Gastroesophageal sphincter (tissue), 4 donors: Measurements from ENCODE around the gene MYLK. TPM values are rescaled to one million over a fixed set of nuclear protein-coding genes. Genes with fewer than 3 reads are reported as not detected.

Experiments used
- ATAC-seq: fragments of 150-250 bp; one replicate; pipeline ENCODE4 v1.9.1; 2016; ENCODE audit warnings: mild to moderate bottlenecking, moderate library complexity
- H3K27ac ChIP-seq, 4 donors: fragments of 200-600 bp; sonication (generic) in 3 of 4; 1 replicate in 3 of 4; 2 replicates in 1 of 4; pipeline ENCODE4 v1.5.1; 2016 to 2019
- H3K27me3 ChIP-seq: fragments of 200-600 bp; sonication (generic); one replicate; pipeline ENCODE4 v1.5.1; 2019
- H3K36me3 ChIP-seq, 2 donors: fragments of 200-600 bp; sonication (generic); one replicate each; pipeline ENCODE4 v1.5.1; 2019; ENCODE audit warnings: control low read depth in 1 of 2
- H3K4me1 ChIP-seq, 3 donors: fragments of 200-600 bp; sonication (generic); 1 replicate in 2 of 3; 2 replicates in 1 of 3; pipeline ENCODE4 v1.5.1; 2016 to 2019; ENCODE audit warnings: control low read depth in 2 of 3
- H3K4me3 ChIP-seq, 2 donors: fragments of 200-600 bp; sonication (generic); one replicate each; pipeline ENCODE4 v1.5.1; 2019; ENCODE audit warnings: mild to moderate bottlenecking in 1 of 2, moderate library complexity in 1 of 2
- H3K9me3 ChIP-seq, 3 donors: fragments of 200-600 bp; sonication (generic); one replicate each; pipeline ENCODE4 v1.5.1; 2017 to 2019; ENCODE audit warnings: control low read depth in 2 of 3
- CTCF ChIP-seq, 4 experiments: fragments of 200-600 bp in 2 of 4; fragments of 450-650 bp in 2 of 4; sonication (generic) in 1 of 4; IDR thresholded peaks; one replicate each; pipeline ENCODE4 v1.5.1; 2017 to 2019; ENCODE audit warnings: antibody characterized with exemption in 4 of 4, mild to moderate bottlenecking in 2 of 4, moderate library complexity in 2 of 4
- EP300 ChIP-seq: sonication (generic); formaldehyde crosslinking; IDR thresholded peaks from one replicate; pipeline ENCODE4 v1.6.1; 2017; ENCODE audit warnings: antibody characterized with exemption, mild to moderate bottlenecking
- POLR2A ChIP-seq, 2 donors: fragments of 450-650 bp; IDR thresholded peaks; one replicate each; pipeline ENCODE4 v1.6.1; 2017; ENCODE audit warnings: antibody characterized with exemption in 2 of 2, mild to moderate bottlenecking in 2 of 2, moderate library complexity in 1 of 2
- POLR2AphosphoS5 ChIP-seq: sonication (generic); formaldehyde crosslinking; IDR thresholded peaks from one replicate; pipeline ENCODE4 v1.6.1; 2017; ENCODE audit warnings: antibody characterized with exemption
- WGBS, 2 donors: methylation state at CpG; one replicate each; pipeline ENCODE4 v1.1.5; 2018; ENCODE audit warnings: low coverage in 1 of 2; 5-methylcytosine and 5-hydroxymethylcytosine counted together
- total RNA-seq, 4 donors: library from RNA; depleted of rRNA; stranded (reverse); fragments of >200 nt; gene quantifications; one replicate each; pipeline ENCODE4 v1.1.0, GENCODE V29; 2016

The MYLK gene
- total RNA-seq, 4 donors from 2014 or later: 1,558 to 2,522 (median 2,261) TPM

- Histone ChIP-seq H3K27ac (no peak overlapping the region), H3K4me3 (no peak overlapping the region), H3K36me3 (no peaks in the 10 kb centered on the region), H3K9me3 (no peaks in the 10 kb centered on the region), H3K4me1 (peaks cover 0 to 18% (median 0%) of the 10 kb centered on the region in 3 donors), H3K27me3 (no peaks in the 10 kb centered on the region)
- WGBS, 2 donors: 91 to 93% methylated on average over 2 to 4 of the region's 4 CpGs
- TF ChIP-seq EP300 (no peak), CTCF (IDR thresholded peaks at IDR 0.05) (no peak), POLR2A (IDR thresholded peaks at IDR 0.05) (no peak), POLR2AphosphoS5 (no peak)
- no peak for ATAC-seq
Measured at GRCh38 chr3:123765475-123766128, 118.5 kb downstream of the MYLK start.

GRCh38 chr3:123764647-123765046 is 119.5 kb downstream of the MYLK start:
- ATAC-seq: no peak
- H3K27ac ChIP-seq: no peak overlapping the region
- WGBS, 2 donors: 90 to 93% methylated on average over 5 to 8 of the region's 8 CpGs

DNA sequence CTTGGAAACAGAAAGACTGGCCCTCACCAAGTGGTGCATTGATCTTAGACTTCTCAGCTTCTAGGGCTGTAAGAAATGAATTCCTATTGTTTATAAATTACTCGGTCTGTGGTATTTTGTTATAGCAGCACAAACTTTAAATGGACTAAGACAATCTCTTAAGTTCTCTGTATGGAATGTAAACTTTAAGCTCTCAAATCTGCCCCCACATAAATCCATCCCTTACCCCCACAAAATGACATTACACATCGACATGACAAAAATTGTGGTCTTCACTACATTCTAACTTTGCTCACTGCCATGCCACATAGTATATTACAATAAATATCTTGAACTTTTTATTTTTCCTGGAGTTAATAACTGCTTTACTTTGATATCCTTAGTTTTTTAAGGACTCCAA is 121.3 kb downstream of the MYLK start:
- no peaks in the 10 kb centered on the region for H3K36me3 ChIP-seq
- 53 to 67% methylated on average over 1 to 2 of the region's 2 CpGs for WGBS, 2 donors
- H3K27ac ChIP-seq: no peak overlapping the region
- no peaks in the 10 kb centered on the region for H3K27me3 ChIP-seq
- no peaks in the 10 kb centered on the region for H3K9me3 ChIP-seq
- H3K4me3 ChIP-seq: no peak overlapping the region
- ATAC-seq: no peak
- peaks cover 0 to 28% (median 5%) of the 10 kb centered on the region in 3 donors for H3K4me1 ChIP-seq
- no peak for TF ChIP-seq CTCF (IDR thresholded peaks at IDR 0.05)
- TF ChIP-seq EP300: no peak
- TF ChIP-seq POLR2A (IDR thresholded peaks at IDR 0.05): no peak
- TF ChIP-seq POLR2AphosphoS5: no peak

More at GRCh38 chr3:123764647-123765046, 119.5 kb downstream of the MYLK start:
- H3K36me3 ChIP-seq: no peaks in the 10 kb centered on the region
- TF ChIP-seq EP300: no peak
- TF ChIP-seq CTCF (IDR thresholded peaks at IDR 0.05): no peak
- no peak for TF ChIP-seq POLR2A (IDR thresholded peaks at IDR 0.05)
- no peak for TF ChIP-seq POLR2AphosphoS5
- H3K27me3 ChIP-seq: no peaks in the 10 kb centered on the region
- H3K4me1 ChIP-seq: peaks cover 0 to 19% (median 0%) of the 10 kb centered on the region in 3 donors
- no peaks in the 10 kb centered on the region for H3K9me3 ChIP-seq
- no peak overlapping the region for H3K4me3 ChIP-seq

GRCh38 chr3:123760817-123761216 is 123.3 kb downstream of the MYLK start:
- 87 to 100% methylated on average over 1 of the region's 1 CpG for WGBS, 2 donors
- no peak overlapping the region for H3K4me3 ChIP-seq
- TF ChIP-seq POLR2AphosphoS5 (no peak), CTCF (IDR thresholded peaks at IDR 0.05) (no peak)
- H3K27me3 ChIP-seq: no peaks in the 10 kb centered on the region
- H3K4me1 ChIP-seq: peaks cover 0 to 40% (median 8%) of the 10 kb centered on the region in 3 donors
- no peaks in the 10 kb centered on the region for H3K9me3 ChIP-seq
- ATAC-seq: no peak
- H3K27ac ChIP-seq: no peak overlapping the region
- no peaks in the 10 kb centered on the region for H3K36me3 ChIP-seq

- H3K9me3 ChIP-seq: no peaks in the 10 kb centered on the region
- H3K36me3 ChIP-seq: no peaks in the 10 kb centered on the region
- ATAC-seq: no peak
- H3K27ac ChIP-seq: no peak overlapping the region
- 92 to 100% methylated on average over 2 of the region's 4 CpGs for WGBS, 2 donors
- TF ChIP-seq POLR2AphosphoS5 (no peak), CTCF (IDR thresholded peaks at IDR 0.05) (no peak), POLR2A (IDR thresholded peaks at IDR 0.05) (no peak), EP300 (no peak)
- H3K4me1 ChIP-seq: peaks cover 0 to 49% (median 8%) of the 10 kb centered on the region in 3 donors
- H3K27me3 ChIP-seq: no peaks in the 10 kb centered on the region
- no peak overlapping the region for H3K4me3 ChIP-seq
Measured at GRCh38 chr3:123759871-123760270, 124.3 kb downstream of the MYLK start.
